CD4-positive, alpha-beta T cell treated with Interferon gamma for 1 hour (primary cell): Measurements from ENCODE around the gene DRD2.

Experiments used
- DNase-seq: peaks from one replicate; pipeline ENCODE4 v3.0.0-alpha.2; 2020

The DRD2 gene

GRCh38 chr11:113397821-113398220 is 77.4 kb downstream of the DRD2 start:
- no peak for DNase-seq

- no peak for DNase-seq
Measured at GRCh38 chr11:113397212-113397611, 78.0 kb downstream of the DRD2 start.

- DNase-seq, result no peak
Measured at GRCh38 chr11:113396690-113397089, 78.5 kb downstream of the DRD2 start.

- no peak for DNase-seq
Measured at GRCh38 chr11:113395782-113396336, 79.3 kb downstream of the DRD2 start.

GRCh38 chr11:113394919-113395318 is 80.3 kb downstream of the DRD2 start:
- no peak for DNase-seq

GRCh38 chr11:113393501-113393985 is 81.7 kb downstream of the DRD2 start:
- no peak for DNase-seq

GRCh38 chr11:113392236-113392921 is 82.8 kb downstream of the DRD2 start:
- DNase-seq, result no peak

GRCh38 chr11:113389272-113389671 is 85.9 kb downstream of the DRD2 start:
- DNase-seq, result no peak

GRCh38 chr11:113387605-113388211 is 87.5 kb downstream of the DRD2 start, which contains the start of gene ANKK1:
TSS of gene ANKK1 (plus strand) at chr11:113387779. CDS start at chr11:113387885, 106 bp downstream.
- DNase-seq, result no peak

- no peak for DNase-seq
Measured at GRCh38 chr11:113386866-113387265, 88.3 kb downstream of the DRD2 start.

- no peak for DNase-seq
Measured at GRCh38 chr11:113385749-113386148, 89.4 kb downstream of the DRD2 start.

- DNase-seq, result no peak
Measured at GRCh38 chr11:113384551-113384950, 90.6 kb downstream of the DRD2 start.

GRCh38 chr11:113382121-113382520 is 93.1 kb downstream of the DRD2 start:
- no peak for DNase-seq

GRCh38 chr11:113378692-113379091 is 96.5 kb downstream of the DRD2 start:
- DNase-seq, result no peak

- DNase-seq, result no peak
Measured at GRCh38 chr11:113377681-113378412, 97.4 kb downstream of the DRD2 start.

- DNase-seq, result peak; percentile 31
Measured at GRCh38 chr11:113376156-113376555, 99.0 kb downstream of the DRD2 start.

- DNase-seq, result no peak
Measured at GRCh38 chr11:113375402-113375801, 99.8 kb downstream of the DRD2 start.

- no peak for DNase-seq
Measured at GRCh38 chr11:113373981-113374560, 101.1 kb downstream of the DRD2 start.

- DNase-seq, result no peak
Measured at GRCh38 chr11:113373306-113373705, 101.9 kb downstream of the DRD2 start.

- DNase-seq, result no peak
Measured at GRCh38 chr11:113372309-113372708, 102.9 kb downstream of the DRD2 start.

- no peak for DNase-seq
Measured at GRCh38 chr11:113370634-113371033, 104.6 kb downstream of the DRD2 start.

- no peak for DNase-seq
Measured at GRCh38 chr11:113369411-113369810, 105.8 kb downstream of the DRD2 start.

GRCh38 chr11:113365895-113366294 is 109.3 kb downstream of the DRD2 start:
- no peak for DNase-seq
